Fibroblast of lung (primary cell): ENCODE results near the gene GRK7. TPM values are rescaled to one million over a fixed set of nuclear protein-coding genes. Genes with fewer than 3 reads are reported as not detected.

Source experiments
- DNase-seq, 2 donors: peaks; one replicate each; pipeline versions ENCODE4 v3.0.0 to v3.0.0-alpha.2; 2010; ENCODE audit warnings: low read depth in 2 of 2
- H2AFZ ChIP-seq: 2 replicates; pipeline ENCODE4 v1.5.1; 2012; ENCODE audit warnings: low read length, control low read depth, inconsistent platforms
- H3K27ac ChIP-seq: 2 replicates; pipeline ENCODE4 v1.5.1; 2011; ENCODE audit warnings: low read length, control low read depth; ENCODE audit not compliant: insufficient read depth
- H3K27me3 ChIP-seq: 2 replicates; pipeline ENCODE4 v1.5.1; 2011; ENCODE audit warnings: mild to moderate bottlenecking, low read length; ENCODE audit not compliant: control insufficient read depth, insufficient read depth
- H3K36me3 ChIP-seq: 2 replicates; pipeline ENCODE4 v1.5.1; 2011; ENCODE audit warnings: low read length; ENCODE audit not compliant: control insufficient read depth, insufficient read depth
- H3K4me1 ChIP-seq: 2 replicates; pipeline ENCODE4 v1.5.1; 2011; ENCODE audit warnings: low read length; ENCODE audit not compliant: control insufficient read depth, insufficient read depth; ENCODE audit errors: extremely low read depth
- H3K4me2 ChIP-seq: 2 replicates; pipeline ENCODE4 v1.5.1; 2011; ENCODE audit warnings: low read length, control low read depth; ENCODE audit not compliant: insufficient read depth; ENCODE audit errors: extremely low read depth
- H3K4me3 ChIP-seq, 4 experiments: fragments of 200-600 bp in 1 of 4; sonication (generic) in 1 of 4; replicated peaks in 1 of 4; 2 replicates each; pipeline ENCODE4 v1.5.1; 2011 to 2016; ENCODE audit warnings: low read length in 4 of 4, low read depth in 3 of 4, mild to moderate bottlenecking in 3 of 4, control low read depth in 2 of 4, inconsistent platforms in 1 of 4, mixed read lengths in 1 of 4; ENCODE audit not compliant: insufficient read depth in 1 of 4; ENCODE audit errors: control extremely low read depth in 1 of 4
- H3K79me2 ChIP-seq: 2 replicates; pipeline ENCODE4 v1.5.1; 2012; ENCODE audit warnings: mild to moderate bottlenecking, low read length, inconsistent platforms; ENCODE audit not compliant: control insufficient read depth, insufficient read depth
- H3K9ac ChIP-seq: 2 replicates; pipeline ENCODE4 v1.5.1; 2011; ENCODE audit warnings: mild to moderate bottlenecking, low read length, control low read depth; ENCODE audit not compliant: insufficient read depth
- H3K9me3 ChIP-seq: 2 replicates; pipeline ENCODE4 v1.5.1; 2012; ENCODE audit warnings: low read depth, low read length; ENCODE audit not compliant: control insufficient read depth, insufficient read depth
- H4K20me1 ChIP-seq: 2 replicates; pipeline ENCODE4 v1.5.1; 2011; ENCODE audit warnings: low read length; ENCODE audit not compliant: control insufficient read depth, insufficient read depth; ENCODE audit errors: extremely low read depth
- EZH2 ChIP-seq: IDR thresholded peaks from 2 replicates; pipeline ENCODE4 v1.5.1; 2012; ENCODE audit warnings: low read length, control low read depth, mild to moderate bottlenecking; ENCODE audit errors: missing control alignments
- polyA plus RNA-seq, 2 donors: library from polyadenylated mRNA; depleted of rRNA in 1 of 2; stranded (reverse) in 1 of 2; unstranded in 1 of 2; fragments of >200 nt; gene quantifications; 2 replicates each; pipeline ENCODE4 v1.2.1, GENCODE V29; 2011 to 2012; ENCODE audit warnings: missing spikeins in 1 of 2
- total RNA-seq: library from RNA; depleted of rRNA; stranded (reverse); fragments of >200 nt; gene quantifications from 2 replicates; pipeline ENCODE4 v1.2.1, GENCODE V29; 2014
- TF ChIP-seq, protein P1 (sequence below), 2 donors: IDR thresholded peaks in 1 of 2; conservative IDR thresholded peaks in 1 of 2; 1 replicate in 1 of 2; 2 replicates in 1 of 2; pipeline ENCODE4 v1.5.1; 2011 to 2012; ENCODE audit warnings: low read length in 2 of 2, control low read depth in 1 of 2, inconsistent platforms in 1 of 2, low read depth in 1 of 2, mild to moderate bottlenecking in 1 of 2

GRK7 gene
- total and polyA plus RNA-seq, 2 donors (not counting 1 experiment from before 2014, with no cell fraction given) = under 0.01 TPM; not detected in 1

DNA sequence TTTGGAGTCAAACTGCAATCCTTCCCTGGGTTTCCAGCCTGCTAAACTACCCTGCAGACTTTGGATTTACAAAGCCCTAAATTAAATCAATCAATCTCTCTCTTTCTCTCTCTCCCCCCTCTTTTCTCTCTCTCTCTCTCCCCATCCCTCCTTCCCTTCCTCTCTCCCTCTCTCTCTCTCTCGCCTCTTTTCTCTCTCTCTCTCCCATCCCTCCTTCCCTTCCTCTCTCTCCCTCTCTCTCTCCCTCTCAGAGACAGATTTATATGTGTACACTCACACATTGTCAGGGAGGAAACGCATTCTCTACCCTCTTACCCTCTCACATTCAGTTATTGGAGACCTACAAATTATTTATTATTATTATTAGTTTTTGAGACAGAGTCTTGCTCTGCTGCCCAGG lies 47.0 kb downstream of the GRK7 start:
- no peak overlapping the region for H3K27ac ChIP-seq
- no peaks in the 10 kb centered on the region for H3K4me1 ChIP-seq
- no peak overlapping the region for H3K4me2 ChIP-seq
- DNase-seq = no peak
- no peak overlapping the region for H3K4me3 ChIP-seq
- no peaks in the 10 kb centered on the region for H4K20me1 ChIP-seq
- H3K9me3 ChIP-seq = no peaks in the 10 kb centered on the region
- H3K9ac ChIP-seq = no peak overlapping the region
- no peaks in the 10 kb centered on the region for H3K36me3 ChIP-seq
- no peak overlapping the region for H2AFZ ChIP-seq
- TF ChIP-seq EZH2 = no peak
- TF ChIP-seq, protein P1, sequence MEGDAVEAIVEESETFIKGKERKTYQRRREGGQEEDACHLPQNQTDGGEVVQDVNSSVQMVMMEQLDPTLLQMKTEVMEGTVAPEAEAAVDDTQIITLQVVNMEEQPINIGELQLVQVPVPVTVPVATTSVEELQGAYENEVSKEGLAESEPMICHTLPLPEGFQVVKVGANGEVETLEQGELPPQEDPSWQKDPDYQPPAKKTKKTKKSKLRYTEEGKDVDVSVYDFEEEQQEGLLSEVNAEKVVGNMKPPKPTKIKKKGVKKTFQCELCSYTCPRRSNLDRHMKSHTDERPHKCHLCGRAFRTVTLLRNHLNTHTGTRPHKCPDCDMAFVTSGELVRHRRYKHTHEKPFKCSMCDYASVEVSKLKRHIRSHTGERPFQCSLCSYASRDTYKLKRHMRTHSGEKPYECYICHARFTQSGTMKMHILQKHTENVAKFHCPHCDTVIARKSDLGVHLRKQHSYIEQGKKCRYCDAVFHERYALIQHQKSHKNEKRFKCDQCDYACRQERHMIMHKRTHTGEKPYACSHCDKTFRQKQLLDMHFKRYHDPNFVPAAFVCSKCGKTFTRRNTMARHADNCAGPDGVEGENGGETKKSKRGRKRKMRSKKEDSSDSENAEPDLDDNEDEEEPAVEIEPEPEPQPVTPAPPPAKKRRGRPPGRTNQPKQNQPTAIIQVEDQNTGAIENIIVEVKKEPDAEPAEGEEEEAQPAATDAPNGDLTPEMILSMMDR (conservative IDR thresholded peaks at IDR 0.05 in 1 of 2, IDR thresholded peaks at IDR 0.05 in 1 of 2; ENCODE audit: low read depth in 1 of 2, low read length in 2 of 2) = no peak
- H3K27me3 ChIP-seq = no peaks in the 10 kb centered on the region
- no peaks in the 10 kb centered on the region for H3K79me2 ChIP-seq

DNA sequence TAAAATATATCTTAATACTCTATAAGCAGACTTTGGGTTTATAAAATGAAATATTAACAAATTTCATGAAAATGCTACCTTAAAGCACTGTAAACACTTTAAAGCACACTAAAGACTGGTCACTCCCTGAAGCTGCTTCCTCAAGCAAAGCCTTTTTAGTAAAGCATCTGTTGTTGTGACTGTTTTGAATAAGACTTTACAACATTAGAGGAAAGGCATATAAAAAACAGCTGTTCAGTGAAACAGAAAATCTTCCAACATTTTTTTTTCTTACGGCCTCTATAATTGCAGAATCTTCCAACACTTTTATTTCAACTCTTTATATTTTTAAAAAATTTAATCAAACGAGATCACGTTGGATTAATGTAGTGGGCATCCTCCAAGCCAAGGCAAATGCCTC lies 48.1 kb downstream of the GRK7 start:
- Histone ChIP-seq H3K4me1 (no peaks in the 10 kb centered on the region), H3K9ac (no peak overlapping the region), H4K20me1 (no peaks in the 10 kb centered on the region), H3K79me2 (no peaks in the 10 kb centered on the region), H3K4me3 (no peak overlapping the region), H3K27ac (no peak overlapping the region), H3K27me3 (peaks cover 5% of the 10 kb centered on the region), H3K9me3 (no peaks in the 10 kb centered on the region), H2AFZ (no peak overlapping the region), H3K4me2 (no peak overlapping the region), H3K36me3 (no peaks in the 10 kb centered on the region)
- no peak for DNase-seq
- no peak for TF ChIP-seq EZH2
- TF ChIP-seq, protein P1 (conservative IDR thresholded peaks at IDR 0.05 in 1 of 2, IDR thresholded peaks at IDR 0.05 in 1 of 2; ENCODE audit: low read depth in 1 of 2, low read length in 2 of 2) = no peak

DNA sequence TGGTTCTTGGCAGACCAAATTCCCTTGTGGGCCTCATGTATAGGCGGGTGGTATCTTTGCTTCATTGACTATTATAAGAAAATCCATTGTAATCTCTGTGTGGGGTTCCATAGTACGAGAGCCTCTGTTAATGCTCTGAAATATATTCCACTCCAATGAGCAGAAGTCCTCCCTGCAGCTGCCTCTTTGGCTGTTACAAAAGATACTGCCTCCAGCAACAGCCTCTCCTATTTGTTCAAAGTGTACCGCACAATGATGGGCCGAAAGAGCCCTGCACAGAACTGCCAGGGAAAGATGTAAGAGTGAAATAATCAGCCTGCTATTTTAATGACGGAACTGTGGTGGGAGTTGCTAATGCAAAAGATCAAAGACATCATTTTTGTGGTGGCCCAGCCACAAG lies 48.9 kb downstream of the GRK7 start:
- TF ChIP-seq, protein P1 (conservative IDR thresholded peaks at IDR 0.05 in 1 of 2, IDR thresholded peaks at IDR 0.05 in 1 of 2; ENCODE audit: low read depth in 1 of 2, low read length in 2 of 2) = no peak
- no peak for TF ChIP-seq EZH2
- H3K79me2 ChIP-seq = no peaks in the 10 kb centered on the region

More for the DNA sequence above, 48.9 kb downstream of the GRK7 start:
- Histone ChIP-seq H3K27ac (no peak overlapping the region), H2AFZ (no peak overlapping the region), H3K4me1 (no peaks in the 10 kb centered on the region), H3K9me3 (no peaks in the 10 kb centered on the region), H3K9ac (no peak overlapping the region), H3K4me3 (no peak overlapping the region), H3K27me3 (peaks cover 5% of the 10 kb centered on the region), H3K36me3 (no peaks in the 10 kb centered on the region), H4K20me1 (no peaks in the 10 kb centered on the region), H3K4me2 (no peak overlapping the region)
- peak in 1 of 2 donors; percentile 79 for DNase-seq
